ENCODE results near the gene RASAL2. TPM values are rescaled to one million over a fixed set of nuclear protein-coding genes. Genes with fewer than 3 reads are reported as not detected.
A peak's percentile ranks its signal among the peaks of the same experiment; 100 is the strongest.

The RASAL2 gene
- total RNA-seq, 1 experiment from 2014 or later: 31.6 TPM

GRCh38 chr1:178121883-178122282 lies 28.0 kb downstream of the RASAL2 start:
- Histone ChIP-seq H3K27me3 (ENCODE audit: control insufficient read depth, insufficient read depth, low read length) (no peaks in the 10 kb centered on the region), H3K4me3 (ENCODE audit: low read depth in 2 of 2, low read length in 2 of 2) (no peak overlapping the region), H3K9me3 (ENCODE audit: control insufficient read depth, insufficient read depth, low read depth, low read length) (no peaks in the 10 kb centered on the region; the same call in 1 of the 2 replicates), H3K36me3 (ENCODE audit: control insufficient read depth, insufficient read depth, low read length) (no peaks in the 10 kb centered on the region), H3K4me1 (ENCODE audit: control insufficient read depth, insufficient read depth, low read length) (peaks cover 24% of the 10 kb centered on the region), H3K27ac (ENCODE audit: low read length) (peak overlapping the region; percentile 57)
- in situ Hi-C loops (cut with HindIII; ENCODE audit: low pct_unique_long_range_greater_than_20kb, low sequenced_read_pairs): no loop called here
- DNase-seq (ENCODE audit: low read depth, low spot score) (no peak), ATAC-seq (no peak)
- ChIA-PET POLR2A (no interaction called here), CTCF (no interaction called here)
- no TSS peak for BruUV-seq (replicated peaks)
- TF ChIP-seq, protein P1, sequence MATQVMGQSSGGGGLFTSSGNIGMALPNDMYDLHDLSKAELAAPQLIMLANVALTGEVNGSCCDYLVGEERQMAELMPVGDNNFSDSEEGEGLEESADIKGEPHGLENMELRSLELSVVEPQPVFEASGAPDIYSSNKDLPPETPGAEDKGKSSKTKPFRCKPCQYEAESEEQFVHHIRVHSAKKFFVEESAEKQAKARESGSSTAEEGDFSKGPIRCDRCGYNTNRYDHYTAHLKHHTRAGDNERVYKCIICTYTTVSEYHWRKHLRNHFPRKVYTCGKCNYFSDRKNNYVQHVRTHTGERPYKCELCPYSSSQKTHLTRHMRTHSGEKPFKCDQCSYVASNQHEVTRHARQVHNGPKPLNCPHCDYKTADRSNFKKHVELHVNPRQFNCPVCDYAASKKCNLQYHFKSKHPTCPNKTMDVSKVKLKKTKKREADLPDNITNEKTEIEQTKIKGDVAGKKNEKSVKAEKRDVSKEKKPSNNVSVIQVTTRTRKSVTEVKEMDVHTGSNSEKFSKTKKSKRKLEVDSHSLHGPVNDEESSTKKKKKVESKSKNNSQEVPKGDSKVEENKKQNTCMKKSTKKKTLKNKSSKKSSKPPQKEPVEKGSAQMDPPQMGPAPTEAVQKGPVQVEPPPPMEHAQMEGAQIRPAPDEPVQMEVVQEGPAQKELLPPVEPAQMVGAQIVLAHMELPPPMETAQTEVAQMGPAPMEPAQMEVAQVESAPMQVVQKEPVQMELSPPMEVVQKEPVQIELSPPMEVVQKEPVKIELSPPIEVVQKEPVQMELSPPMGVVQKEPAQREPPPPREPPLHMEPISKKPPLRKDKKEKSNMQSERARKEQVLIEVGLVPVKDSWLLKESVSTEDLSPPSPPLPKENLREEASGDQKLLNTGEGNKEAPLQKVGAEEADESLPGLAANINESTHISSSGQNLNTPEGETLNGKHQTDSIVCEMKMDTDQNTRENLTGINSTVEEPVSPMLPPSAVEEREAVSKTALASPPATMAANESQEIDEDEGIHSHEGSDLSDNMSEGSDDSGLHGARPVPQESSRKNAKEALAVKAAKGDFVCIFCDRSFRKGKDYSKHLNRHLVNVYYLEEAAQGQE (IDR thresholded peaks at IDR 0.05; ENCODE audit: insufficient read depth in 1 of 2, low read depth in 2 of 2, low read length in 1 of 2): no peak
- intact Hi-C loops (cut with micrococcal nuclease; ENCODE audit: unreplicated experiment): no loop called here

- Histone ChIP-seq H3K9me3 (ENCODE audit: control insufficient read depth, insufficient read depth, low read depth, low read length) (no peaks in the 10 kb centered on the region; the same call in 1 of the 2 replicates), H3K27me3 (ENCODE audit: control insufficient read depth, insufficient read depth, low read length) (no peaks in the 10 kb centered on the region), H3K27ac (ENCODE audit: low read length) (peak overlapping the region; percentile 57), H3K4me1 (ENCODE audit: control insufficient read depth, insufficient read depth, low read length) (peaks cover 28% of the 10 kb centered on the region), H3K36me3 (ENCODE audit: control insufficient read depth, insufficient read depth, low read length) (no peaks in the 10 kb centered on the region), H3K4me3 (ENCODE audit: low read depth in 2 of 2, low read length in 2 of 2) (no peak overlapping the region)
- BruUV-seq (replicated peaks): no TSS peak
- in situ Hi-C loops (cut with HindIII; ENCODE audit: low pct_unique_long_range_greater_than_20kb, low sequenced_read_pairs) (no loop called here), intact Hi-C loops (cut with micrococcal nuclease; ENCODE audit: unreplicated experiment) (no loop called here)
- TF ChIP-seq, protein P1 (IDR thresholded peaks at IDR 0.05; ENCODE audit: insufficient read depth in 1 of 2, low read depth in 2 of 2, low read length in 1 of 2): no peak
- TF ChIP-seq CTCF (IDR thresholded peaks at IDR 0.05) (no peak), POLR2AphosphoS5 (IDR thresholded peaks at IDR 0.05; ENCODE audit: low read depth, low read length) (no peak)
- POLR2A ChIA-PET: no interaction called here
- DNase-seq (ENCODE audit: low read depth, low spot score) (no peak), ATAC-seq (no peak)
- CTCF ChIA-PET: no interaction called here
These were observed 28.4 kb downstream of the RASAL2 start for GRCh38 chr1:178122283-178122682.
